ENCODE measurements around the gene CCHCR1.
"Not testable (repeated sequence)": the region's sequence is repeated elsewhere in the genome, so short reads cannot be mapped to it uniquely, and the experiment has no call there.

CCHCR1 gene

DNA sequence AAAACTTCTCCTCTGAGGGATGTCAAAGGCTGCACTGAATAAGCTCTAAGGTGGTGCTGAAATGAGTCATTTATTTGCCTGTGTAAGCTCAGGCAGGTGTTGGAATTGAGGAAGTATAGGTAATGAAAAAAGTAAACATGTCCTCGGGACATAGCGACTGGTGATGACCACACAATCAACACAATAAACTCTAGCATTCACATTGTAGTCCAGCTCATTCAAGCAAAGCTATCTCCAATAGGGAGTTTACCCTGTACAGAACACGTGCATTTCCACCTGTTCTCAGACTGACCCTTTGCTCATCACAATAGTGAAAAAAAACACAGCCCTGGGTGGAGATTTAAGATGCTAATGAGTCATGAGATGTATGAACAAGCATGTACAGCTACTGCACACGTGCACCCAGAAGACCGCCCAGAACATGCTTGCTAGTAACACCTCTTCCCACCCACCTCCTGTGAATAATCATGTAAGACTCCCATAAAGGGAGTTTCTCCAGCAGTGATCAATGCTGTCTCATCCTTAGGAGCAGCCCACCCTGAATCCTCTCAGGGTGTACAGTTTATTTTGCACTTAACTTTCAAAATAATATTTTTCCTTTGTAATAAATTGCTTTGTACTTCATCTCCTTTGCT lies 45.9 kb upstream of the CCHCR1 start:
- Histone ChIP-seq H3F3A (ENCODE audit: insufficient read depth) (peaks cover 32% of the 10 kb centered on the region), H3K9me2 (replicated peaks; ENCODE audit: insufficient read depth, low read length) (no peaks in the 10 kb centered on the region), H3K9me3 (ENCODE audit: insufficient read depth, low read length) (no peaks in the 10 kb centered on the region), H3K4me3 (ENCODE audit: insufficient read depth, low read length, poor library complexity, severe bottlenecking) (peak overlapping the region; percentile 44), H3K27me3 (ENCODE audit: low read length) (no peaks in the 10 kb centered on the region), H4K20me1 (ENCODE audit: low read depth, low read length) (no peaks in the 10 kb centered on the region), H3K79me2 (ENCODE audit: insufficient read depth, low read length) (peaks cover 26% of the 10 kb centered on the region), H3K36me3 (ENCODE audit: low read length) (peaks cover 8% of the 10 kb centered on the region), H3K27ac (ENCODE audit: low read depth, low read length) (peak overlapping the region; percentile 90), H2AFZ (ENCODE audit: low read depth, low read length, severe bottlenecking) (no peak overlapping the region), H3K4me2 (ENCODE audit: low read depth, low read length, poor library complexity, severe bottlenecking) (peak overlapping the region; percentile 73), H3K9ac (ENCODE audit: low read length) (peak overlapping the region; percentile 34)
- TF ChIP-seq, protein P1, sequence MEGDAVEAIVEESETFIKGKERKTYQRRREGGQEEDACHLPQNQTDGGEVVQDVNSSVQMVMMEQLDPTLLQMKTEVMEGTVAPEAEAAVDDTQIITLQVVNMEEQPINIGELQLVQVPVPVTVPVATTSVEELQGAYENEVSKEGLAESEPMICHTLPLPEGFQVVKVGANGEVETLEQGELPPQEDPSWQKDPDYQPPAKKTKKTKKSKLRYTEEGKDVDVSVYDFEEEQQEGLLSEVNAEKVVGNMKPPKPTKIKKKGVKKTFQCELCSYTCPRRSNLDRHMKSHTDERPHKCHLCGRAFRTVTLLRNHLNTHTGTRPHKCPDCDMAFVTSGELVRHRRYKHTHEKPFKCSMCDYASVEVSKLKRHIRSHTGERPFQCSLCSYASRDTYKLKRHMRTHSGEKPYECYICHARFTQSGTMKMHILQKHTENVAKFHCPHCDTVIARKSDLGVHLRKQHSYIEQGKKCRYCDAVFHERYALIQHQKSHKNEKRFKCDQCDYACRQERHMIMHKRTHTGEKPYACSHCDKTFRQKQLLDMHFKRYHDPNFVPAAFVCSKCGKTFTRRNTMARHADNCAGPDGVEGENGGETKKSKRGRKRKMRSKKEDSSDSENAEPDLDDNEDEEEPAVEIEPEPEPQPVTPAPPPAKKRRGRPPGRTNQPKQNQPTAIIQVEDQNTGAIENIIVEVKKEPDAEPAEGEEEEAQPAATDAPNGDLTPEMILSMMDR (IDR thresholded peaks at IDR 0.05; ENCODE audit: insufficient read depth, low read length, poor library complexity, severe bottlenecking): no peak
- TF ChIP-seq EZH2phosphoT487 (conservative IDR thresholded peaks at IDR 0.05; ENCODE audit: low read length): no peak

DNA sequence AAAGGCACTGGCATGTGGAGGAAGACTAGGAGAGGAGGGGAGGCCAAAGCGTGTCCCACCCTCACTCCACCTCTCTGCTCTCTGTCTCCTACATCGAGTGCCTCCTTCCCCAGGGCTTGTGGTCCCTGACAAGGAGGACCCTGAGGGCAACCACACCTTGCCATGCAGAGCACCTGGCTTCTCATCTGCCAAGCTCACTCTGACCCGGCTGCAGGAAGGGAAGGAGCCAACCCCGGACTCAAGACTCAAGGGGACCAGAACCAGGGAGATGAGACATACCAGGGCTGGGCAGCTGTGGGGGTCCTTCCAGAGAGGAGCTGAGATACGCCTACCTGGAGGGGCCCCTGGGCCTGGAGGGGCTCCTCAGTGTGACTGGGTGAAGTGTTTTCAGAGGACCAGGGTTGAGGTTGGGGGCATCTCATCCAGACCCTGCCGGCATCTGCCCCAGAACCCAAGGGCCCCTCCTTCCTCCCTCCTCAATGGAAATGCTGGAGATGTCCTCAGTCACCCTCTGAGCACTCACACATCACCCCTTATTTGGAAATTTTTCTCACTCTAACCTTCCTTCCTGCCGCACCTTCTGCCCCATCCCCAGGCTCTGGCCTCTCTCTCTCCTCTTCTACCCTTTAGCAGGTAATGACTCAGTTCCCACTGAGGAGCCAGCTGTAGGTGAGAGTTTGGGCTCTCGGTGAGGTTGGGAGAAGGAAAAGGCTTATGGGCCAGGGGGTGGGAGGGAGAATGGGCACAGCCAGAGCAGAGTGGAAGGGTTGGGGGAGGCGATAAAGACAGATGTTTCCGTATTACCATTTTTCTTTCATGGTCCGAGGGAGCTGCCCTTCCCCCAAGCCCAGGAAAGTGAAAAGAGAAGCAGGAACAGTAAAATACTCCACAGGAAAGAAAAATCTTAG lies 44.9 kb upstream of the CCHCR1 start:
- Histone ChIP-seq H3K27me3 (ENCODE audit: low read length) (no peaks in the 10 kb centered on the region), H3K36me3 (ENCODE audit: low read length) (peaks cover 8% of the 10 kb centered on the region), H3K79me2 (ENCODE audit: insufficient read depth, low read length) (peaks cover 30% of the 10 kb centered on the region), H3K4me2 (ENCODE audit: low read depth, low read length, poor library complexity, severe bottlenecking) (peak overlapping the region; percentile 73), H2AFZ (ENCODE audit: low read depth, low read length, severe bottlenecking) (no peak overlapping the region), H3K9me3 (ENCODE audit: insufficient read depth, low read length) (no peaks in the 10 kb centered on the region), H3K27ac (ENCODE audit: low read depth, low read length) (peak overlapping the region; percentile 90), H4K20me1 (ENCODE audit: low read depth, low read length) (no peaks in the 10 kb centered on the region), H3K9ac (ENCODE audit: low read length) (peak overlapping the region; percentile 34), H3K9me2 (replicated peaks; ENCODE audit: insufficient read depth, low read length) (no peaks in the 10 kb centered on the region), H3F3A (ENCODE audit: insufficient read depth) (peaks cover 32% of the 10 kb centered on the region), H3K4me3 (ENCODE audit: insufficient read depth, low read length, poor library complexity, severe bottlenecking) (peak overlapping the region; percentile 44)
- no peak for TF ChIP-seq EZH2phosphoT487 (conservative IDR thresholded peaks at IDR 0.05; ENCODE audit: low read length)
- TF ChIP-seq, protein P1 (IDR thresholded peaks at IDR 0.05; ENCODE audit: insufficient read depth, low read length, poor library complexity, severe bottlenecking): no peak

DNA sequence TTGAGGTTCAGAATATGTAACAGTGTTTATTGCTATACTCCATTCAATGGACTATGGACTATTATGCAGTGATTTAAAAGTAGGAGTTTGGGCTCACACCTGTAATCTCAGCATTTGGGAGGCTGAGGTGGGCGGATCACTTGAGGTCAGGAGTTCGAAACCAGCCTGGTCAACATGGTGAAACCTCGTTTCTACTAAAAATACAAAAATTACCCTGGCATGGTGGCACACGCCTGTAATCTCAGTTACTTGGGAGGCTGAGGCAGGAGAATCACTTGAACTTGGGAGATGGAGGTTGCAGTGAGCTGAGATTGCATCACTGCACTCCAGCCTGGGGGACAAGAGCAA lies 41.5 kb upstream of the CCHCR1 start:
- not testable (repeated sequence) for H3K9me3 ChIP-seq (ENCODE audit: insufficient read depth, low read length); H3K27me3 ChIP-seq (ENCODE audit: low read length); H3K36me3 ChIP-seq (ENCODE audit: low read length); H2AFZ ChIP-seq (ENCODE audit: low read depth, low read length, severe bottlenecking); H3K9me2 ChIP-seq (replicated peaks; ENCODE audit: insufficient read depth, low read length); H4K20me1 ChIP-seq (ENCODE audit: low read depth, low read length)
- peak overlapping the region; percentile 87 for H3K9ac ChIP-seq (ENCODE audit: low read length)
- H3K4me3 ChIP-seq (ENCODE audit: insufficient read depth, low read length, poor library complexity, severe bottlenecking): peak overlapping the region; percentile 94
- H3K79me2 ChIP-seq (ENCODE audit: insufficient read depth, low read length): peaks cover 46% of the 10 kb centered on the region
- peaks cover 41% of the 10 kb centered on the region for H3F3A ChIP-seq (ENCODE audit: insufficient read depth)
- H3K27ac ChIP-seq (ENCODE audit: low read depth, low read length): peak overlapping the region; percentile 91; the same call in 1 of the 2 replicates
- H3K4me2 ChIP-seq (ENCODE audit: low read depth, low read length, poor library complexity, severe bottlenecking): peak overlapping the region; percentile 68
